ENCODE results near the gene CCDC88A. TPM values are rescaled to one million over a fixed set of nuclear protein-coding genes. Genes with fewer than 3 reads are reported as not detected.
"Not testable (repeated sequence)": the region's sequence is repeated elsewhere in the genome, so short reads cannot be mapped to it uniquely, and the experiment has no call there.

CCDC88A gene
- total RNA-seq, 1 donor from 2014 or later = 48.5 TPM

DNA sequence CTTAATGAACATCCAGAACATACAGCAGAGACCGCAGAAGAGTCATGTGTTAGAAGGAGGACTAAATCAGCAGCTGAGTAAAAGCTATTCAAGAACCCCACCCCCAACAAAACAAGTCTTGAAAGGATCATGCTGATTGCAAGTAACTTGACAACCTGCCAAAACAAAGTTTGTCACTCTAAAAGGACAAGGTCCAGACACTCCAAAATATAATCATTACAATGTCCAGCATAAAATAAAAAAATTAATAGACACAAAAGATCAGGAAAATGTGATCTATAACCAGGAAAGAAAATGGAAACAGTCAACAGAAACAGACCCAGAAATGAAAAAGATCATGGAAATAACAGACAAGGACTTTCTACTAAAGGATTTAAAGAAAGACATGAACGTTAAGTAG lies 28.5 kb downstream of the CCDC88A start:
- Histone ChIP-seq H3K4me3 (ENCODE audit: low read length in 3 of 3) (no peak overlapping the region), H3K36me3 (ENCODE audit: control insufficient read depth in 3 of 3, insufficient read depth in 3 of 3, low read length in 3 of 3) (no peaks in the 10 kb centered on the region), H3K9me3 (ENCODE audit: control insufficient read depth in 3 of 3, low read length in 3 of 3) (no peaks in the 10 kb centered on the region), H3K9ac (ENCODE audit: low read depth in 1 of 3, low read length in 3 of 3) (no peak overlapping the region), H3K4me1 (ENCODE audit: control insufficient read depth in 3 of 3, insufficient read depth in 3 of 3, low read length in 3 of 3) (no peaks in the 10 kb centered on the region), H3K27ac (ENCODE audit: low read depth, low read length) (no peak overlapping the region), H3K27me3 (ENCODE audit: control insufficient read depth in 3 of 3, insufficient read depth in 3 of 3, low read length in 3 of 3) (no peaks in the 10 kb centered on the region)

DNA sequence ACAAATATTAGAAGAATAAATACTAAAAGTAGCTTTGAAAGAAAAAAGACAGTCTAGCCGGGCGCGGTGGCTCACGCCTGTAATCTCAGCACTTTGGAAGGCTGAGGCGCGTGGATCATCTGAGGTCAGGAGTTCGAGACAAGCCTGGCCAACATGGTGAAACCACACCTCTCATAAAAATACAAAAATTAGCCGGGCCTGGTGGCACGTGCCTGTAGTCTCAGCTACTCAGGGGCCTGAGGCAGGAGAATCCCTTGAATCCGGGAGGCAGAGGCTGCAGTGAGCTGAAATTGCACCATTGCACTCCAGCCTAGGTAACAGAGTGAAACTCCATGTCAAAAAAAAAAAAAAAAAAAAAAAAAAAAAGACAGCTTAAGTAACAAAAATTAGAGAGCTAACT lies 34.1 kb downstream of the CCDC88A start:
- H3K27me3 ChIP-seq (ENCODE audit: control insufficient read depth in 3 of 3, insufficient read depth in 3 of 3, low read length in 3 of 3); H3K4me3 ChIP-seq (ENCODE audit: low read length in 3 of 3); H3K4me1 ChIP-seq (ENCODE audit: control insufficient read depth in 3 of 3, insufficient read depth in 3 of 3, low read length in 3 of 3); H3K36me3 ChIP-seq (ENCODE audit: control insufficient read depth in 3 of 3, insufficient read depth in 3 of 3, low read length in 3 of 3); H3K27ac ChIP-seq (ENCODE audit: low read depth, low read length); H3K9ac ChIP-seq (ENCODE audit: low read depth in 1 of 3, low read length in 3 of 3); H3K9me3 ChIP-seq (ENCODE audit: control insufficient read depth in 3 of 3, low read length in 3 of 3): not testable (repeated sequence)

DNA sequence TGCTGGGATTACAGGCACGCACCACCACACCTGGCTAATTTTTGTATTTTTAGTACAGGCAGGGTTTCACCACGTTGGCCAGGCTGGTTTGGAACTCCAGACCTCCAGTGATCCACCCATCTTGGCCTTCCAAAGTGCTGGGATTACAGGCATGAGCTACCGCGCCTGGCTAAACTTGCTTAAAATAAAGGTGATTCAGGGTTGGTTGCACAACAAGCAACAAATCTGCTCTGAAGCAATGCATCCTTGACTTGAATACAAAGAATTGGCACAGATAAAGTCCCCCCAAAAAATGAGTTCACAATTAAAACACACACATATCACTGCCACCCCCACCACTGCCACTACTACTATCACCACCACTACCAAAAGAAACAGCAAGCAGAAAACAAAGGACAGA lies 34.9 kb downstream of the CCDC88A start:
- Histone ChIP-seq H3K9me3 (ENCODE audit: control insufficient read depth in 3 of 3, low read length in 3 of 3) (no peaks in the 10 kb centered on the region), H3K27me3 (ENCODE audit: control insufficient read depth in 3 of 3, insufficient read depth in 3 of 3, low read length in 3 of 3) (no peaks in the 10 kb centered on the region), H3K4me1 (ENCODE audit: control insufficient read depth in 3 of 3, insufficient read depth in 3 of 3, low read length in 3 of 3) (no peaks in the 10 kb centered on the region), H3K27ac (ENCODE audit: low read depth, low read length) (no peak overlapping the region), H3K36me3 (ENCODE audit: control insufficient read depth in 3 of 3, insufficient read depth in 3 of 3, low read length in 3 of 3) (no peaks in the 10 kb centered on the region), H3K4me3 (ENCODE audit: low read length in 3 of 3) (no peak overlapping the region), H3K9ac (ENCODE audit: low read depth in 1 of 3, low read length in 3 of 3) (no peak overlapping the region)

DNA sequence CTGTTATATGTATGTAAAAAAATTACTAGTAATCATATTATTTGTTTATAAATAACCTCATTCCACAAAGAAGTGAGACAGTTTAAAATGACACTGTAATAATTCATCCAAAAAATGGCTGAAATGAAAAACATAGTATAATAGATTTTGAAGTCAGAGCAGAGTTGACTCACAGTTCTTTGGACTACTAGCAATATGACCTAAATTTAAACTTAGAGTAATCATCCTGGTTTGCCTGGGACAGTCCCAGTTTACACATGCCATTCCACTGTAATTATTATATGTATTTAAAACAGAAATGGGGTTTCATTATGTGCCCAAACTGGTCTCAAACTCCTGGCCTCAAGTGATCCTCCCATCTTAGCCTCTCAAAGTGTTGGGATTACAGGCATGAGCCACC lies 48.3 kb downstream of the CCDC88A start:
- Histone ChIP-seq H3K27ac (ENCODE audit: low read depth, low read length) (no peak overlapping the region), H3K27me3 (ENCODE audit: control insufficient read depth in 3 of 3, insufficient read depth in 3 of 3, low read length in 3 of 3) (no peaks in the 10 kb centered on the region), H3K36me3 (ENCODE audit: control insufficient read depth in 3 of 3, insufficient read depth in 3 of 3, low read length in 3 of 3) (no peaks in the 10 kb centered on the region), H3K4me1 (ENCODE audit: control insufficient read depth in 3 of 3, insufficient read depth in 3 of 3, low read length in 3 of 3) (no peaks in the 10 kb centered on the region), H3K9me3 (ENCODE audit: control insufficient read depth in 3 of 3, low read length in 3 of 3) (no peaks in the 10 kb centered on the region), H3K4me3 (ENCODE audit: low read length in 3 of 3) (no peak overlapping the region), H3K9ac (ENCODE audit: low read depth in 1 of 3, low read length in 3 of 3) (no peak overlapping the region)

DNA sequence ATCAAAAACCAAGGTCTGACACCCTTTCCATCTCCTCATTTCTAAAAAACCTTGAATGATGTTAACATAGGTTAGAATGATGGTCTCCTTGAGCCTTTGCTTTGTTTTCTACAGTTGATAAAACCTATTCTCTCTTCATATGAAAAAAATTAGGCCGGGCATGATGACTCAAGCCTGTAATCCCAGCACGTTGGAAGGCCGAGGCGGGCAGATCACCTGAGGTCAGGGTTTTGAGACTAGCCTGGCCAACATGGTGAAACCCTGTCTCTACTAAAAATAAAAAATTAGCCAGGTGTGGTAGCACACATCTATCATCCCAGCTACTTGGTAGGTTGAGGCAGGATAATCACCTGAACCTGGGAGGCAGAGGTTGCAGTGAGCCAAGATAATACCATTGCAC lies 49.4 kb downstream of the CCDC88A start:
- Histone ChIP-seq H3K27me3 (ENCODE audit: control insufficient read depth in 3 of 3, insufficient read depth in 3 of 3, low read length in 3 of 3) (no peaks in the 10 kb centered on the region), H3K9me3 (ENCODE audit: control insufficient read depth in 3 of 3, low read length in 3 of 3) (no peaks in the 10 kb centered on the region), H3K36me3 (ENCODE audit: control insufficient read depth in 3 of 3, insufficient read depth in 3 of 3, low read length in 3 of 3) (no peaks in the 10 kb centered on the region), H3K27ac (ENCODE audit: low read depth, low read length) (no peak overlapping the region), H3K4me3 (ENCODE audit: low read length in 3 of 3) (no peak overlapping the region), H3K9ac (ENCODE audit: low read depth in 1 of 3, low read length in 3 of 3) (no peak overlapping the region), H3K4me1 (ENCODE audit: control insufficient read depth in 3 of 3, insufficient read depth in 3 of 3, low read length in 3 of 3) (no peaks in the 10 kb centered on the region)

DNA sequence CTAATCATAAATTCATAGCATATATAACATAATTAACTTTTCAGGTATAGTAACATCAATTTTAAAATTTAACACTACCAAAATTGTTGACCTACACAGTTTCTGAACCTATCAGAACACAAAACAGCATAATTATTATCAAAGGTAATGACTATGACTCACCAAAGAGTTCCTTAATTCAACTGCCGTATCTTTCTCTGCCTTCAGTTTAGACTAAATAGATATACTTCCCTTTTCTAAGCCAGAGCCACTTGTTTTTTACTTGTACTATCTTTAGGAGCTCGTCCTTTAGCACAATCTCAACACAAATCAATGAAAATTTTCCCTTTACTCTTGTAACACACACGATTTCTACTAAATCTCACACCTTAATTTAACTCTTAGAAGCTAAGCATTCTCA lies 54.4 kb downstream of the CCDC88A start:
- Histone ChIP-seq H3K4me1 (ENCODE audit: control insufficient read depth in 3 of 3, insufficient read depth in 3 of 3, low read length in 3 of 3) (no peaks in the 10 kb centered on the region), H3K9me3 (ENCODE audit: control insufficient read depth in 3 of 3, low read length in 3 of 3) (no peaks in the 10 kb centered on the region), H3K4me3 (ENCODE audit: low read length in 3 of 3) (no peak overlapping the region), H3K27me3 (ENCODE audit: control insufficient read depth in 3 of 3, insufficient read depth in 3 of 3, low read length in 3 of 3) (no peaks in the 10 kb centered on the region), H3K27ac (ENCODE audit: low read depth, low read length) (no peak overlapping the region), H3K9ac (ENCODE audit: low read depth in 1 of 3, low read length in 3 of 3) (no peak overlapping the region), H3K36me3 (ENCODE audit: control insufficient read depth in 3 of 3, insufficient read depth in 3 of 3, low read length in 3 of 3) (peaks cover 0 to 2% (median 0%) of the 10 kb centered on the region in 3 donors)

DNA sequence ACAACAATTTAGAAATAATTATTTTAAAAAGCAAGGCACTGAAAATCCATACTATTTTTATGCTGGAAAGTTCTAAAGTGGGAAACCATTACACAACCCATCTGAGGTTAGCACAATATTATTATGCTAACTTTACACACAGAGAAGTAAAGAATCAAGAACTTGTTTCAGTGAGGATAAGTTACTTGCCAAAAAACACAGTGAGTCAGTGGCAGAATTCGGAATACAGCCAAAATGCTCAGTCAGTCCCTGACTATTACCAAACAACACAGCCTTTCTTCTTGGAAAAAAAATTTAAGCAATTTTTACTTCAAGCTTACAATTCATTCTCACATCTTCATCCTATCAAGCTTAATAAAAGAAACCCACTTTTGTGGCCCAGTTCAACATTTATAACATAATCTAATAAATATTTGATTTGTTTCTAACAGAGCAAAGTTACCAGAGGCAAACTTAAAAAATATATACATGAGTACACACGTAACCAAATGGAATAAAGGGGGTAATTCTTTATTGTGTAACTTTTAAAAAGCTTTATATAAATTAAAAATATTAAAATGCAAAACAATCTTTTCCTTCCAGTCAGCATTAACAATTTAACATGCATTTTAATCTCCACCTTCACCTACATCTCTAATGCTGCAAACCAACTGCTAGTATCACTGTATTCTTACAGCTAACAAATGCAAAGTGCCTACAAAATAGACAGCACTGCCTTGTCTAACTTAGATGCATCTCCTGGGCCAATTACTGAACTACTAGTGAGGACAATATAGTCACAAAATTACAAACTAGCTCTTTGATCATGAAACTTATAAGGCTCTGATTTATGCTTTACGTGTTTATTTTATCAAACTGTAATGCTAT lies 55.2 kb downstream of the CCDC88A start:
- no peaks in the 10 kb centered on the region for H3K4me1 ChIP-seq (ENCODE audit: control insufficient read depth in 3 of 3, insufficient read depth in 3 of 3, low read length in 3 of 3)
- no peak overlapping the region for H3K9ac ChIP-seq (ENCODE audit: low read depth in 1 of 3, low read length in 3 of 3)
- H3K36me3 ChIP-seq (ENCODE audit: control insufficient read depth in 3 of 3, insufficient read depth in 3 of 3, low read length in 3 of 3) = peaks cover 0 to 2% (median 0%) of the 10 kb centered on the region in 3 donors
- no peak overlapping the region for H3K27ac ChIP-seq (ENCODE audit: low read depth, low read length)
- no peak overlapping the region for H3K4me3 ChIP-seq (ENCODE audit: low read length in 3 of 3)
- no peaks in the 10 kb centered on the region for H3K27me3 ChIP-seq (ENCODE audit: control insufficient read depth in 3 of 3, insufficient read depth in 3 of 3, low read length in 3 of 3)
- no peaks in the 10 kb centered on the region for H3K9me3 ChIP-seq (ENCODE audit: control insufficient read depth in 3 of 3, low read length in 3 of 3)

DNA sequence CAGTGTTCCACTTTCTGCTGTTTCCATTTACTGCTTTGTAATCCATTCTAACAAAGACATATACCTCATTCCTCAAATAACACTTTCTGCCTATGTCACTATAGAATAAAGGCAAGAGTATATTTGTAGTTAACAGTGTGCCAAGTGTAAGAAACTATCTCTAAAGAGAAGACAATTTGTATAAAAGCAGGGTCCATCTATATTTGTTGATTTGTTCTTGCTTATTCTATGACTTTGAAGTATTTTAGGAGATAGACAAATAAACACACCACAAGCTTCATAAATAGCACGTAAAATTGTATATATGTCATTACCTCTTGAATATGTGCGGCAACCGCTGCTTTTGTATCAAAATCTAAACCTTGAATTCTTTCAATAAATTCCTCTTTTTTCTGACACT lies 56.0 kb downstream of the CCDC88A start:
- H3K9ac ChIP-seq (ENCODE audit: low read depth in 1 of 3, low read length in 3 of 3) = no peak overlapping the region
- H3K27me3 ChIP-seq (ENCODE audit: control insufficient read depth in 3 of 3, insufficient read depth in 3 of 3, low read length in 3 of 3) = no peaks in the 10 kb centered on the region
- H3K4me3 ChIP-seq (ENCODE audit: low read length in 3 of 3) = no peak overlapping the region
- no peaks in the 10 kb centered on the region for H3K4me1 ChIP-seq (ENCODE audit: control insufficient read depth in 3 of 3, insufficient read depth in 3 of 3, low read length in 3 of 3)
- H3K9me3 ChIP-seq (ENCODE audit: control insufficient read depth in 3 of 3, low read length in 3 of 3) = no peaks in the 10 kb centered on the region
- H3K27ac ChIP-seq (ENCODE audit: low read depth, low read length) = no peak overlapping the region
- H3K36me3 ChIP-seq (ENCODE audit: control insufficient read depth in 3 of 3, insufficient read depth in 3 of 3, low read length in 3 of 3) = peaks cover 0 to 2% (median 0%) of the 10 kb centered on the region in 3 donors

DNA sequence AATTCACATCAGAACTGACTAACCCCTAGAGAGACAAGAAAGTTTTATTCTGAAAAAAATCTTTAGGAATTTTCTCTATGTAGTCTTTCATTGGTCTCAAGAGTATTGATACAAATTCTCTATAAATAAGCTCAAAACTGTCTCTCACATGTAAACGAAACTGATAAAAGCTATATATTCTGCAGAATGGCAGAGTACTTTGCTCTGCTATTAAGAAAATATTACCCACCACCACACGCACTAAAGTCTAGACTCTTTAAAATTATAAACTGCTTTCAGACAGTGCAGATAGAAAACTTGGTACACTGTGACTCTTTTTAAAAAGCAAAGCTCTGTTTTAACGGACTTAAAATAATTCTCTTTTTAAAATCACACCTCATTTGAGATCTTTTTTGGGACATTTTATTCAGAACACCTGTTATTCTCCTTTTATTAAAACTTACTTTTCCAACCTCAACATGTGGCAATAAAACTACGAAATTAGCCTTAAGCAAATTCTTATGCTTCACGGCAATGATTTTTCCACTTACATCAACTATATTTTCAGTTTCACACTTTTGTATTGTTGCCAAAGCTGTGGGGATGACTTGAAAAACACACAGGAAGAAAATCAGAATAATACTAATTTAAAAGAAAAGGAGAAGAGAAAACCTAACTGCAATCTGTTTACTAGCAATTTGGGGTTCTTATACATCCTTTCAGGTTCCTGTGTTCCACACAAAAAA lies 58.0 kb downstream of the CCDC88A start:
- H3K9ac ChIP-seq (ENCODE audit: low read depth in 1 of 3, low read length in 3 of 3) = no peak overlapping the region
- H3K27ac ChIP-seq (ENCODE audit: low read depth, low read length) = no peak overlapping the region
- H3K4me1 ChIP-seq (ENCODE audit: control insufficient read depth in 3 of 3, insufficient read depth in 3 of 3, low read length in 3 of 3) = no peaks in the 10 kb centered on the region
- H3K9me3 ChIP-seq (ENCODE audit: control insufficient read depth in 3 of 3, low read length in 3 of 3) = no peaks in the 10 kb centered on the region
- no peak overlapping the region for H3K4me3 ChIP-seq (ENCODE audit: low read length in 3 of 3)
- no peaks in the 10 kb centered on the region for H3K27me3 ChIP-seq (ENCODE audit: control insufficient read depth in 3 of 3, insufficient read depth in 3 of 3, low read length in 3 of 3)
- H3K36me3 ChIP-seq (ENCODE audit: control insufficient read depth in 3 of 3, insufficient read depth in 3 of 3, low read length in 3 of 3) = peaks cover 0 to 2% (median 0%) of the 10 kb centered on the region in 3 donors

DNA sequence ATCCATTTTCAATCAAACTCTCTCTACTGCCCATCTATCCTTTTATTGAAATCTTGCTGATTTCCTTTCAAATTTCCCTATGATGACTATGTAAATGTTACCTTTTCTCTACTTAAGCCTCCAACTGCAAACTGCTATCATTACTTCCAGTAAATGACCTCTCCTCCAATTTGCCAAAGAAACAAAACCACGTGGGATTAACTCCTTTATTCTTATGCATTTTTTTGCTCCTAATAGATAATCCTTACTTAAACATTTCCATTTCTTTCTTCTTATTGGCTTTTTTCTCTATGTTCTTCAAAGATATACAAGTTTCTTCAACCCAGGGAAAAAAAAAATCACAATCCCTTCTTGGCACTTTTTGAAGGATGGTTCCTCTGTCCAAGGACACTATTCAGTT lies 61.2 kb downstream of the CCDC88A start:
- Histone ChIP-seq H3K4me1 (ENCODE audit: control insufficient read depth in 3 of 3, insufficient read depth in 3 of 3, low read length in 3 of 3) (no peaks in the 10 kb centered on the region), H3K9me3 (ENCODE audit: control insufficient read depth in 3 of 3, low read length in 3 of 3) (no peaks in the 10 kb centered on the region), H3K4me3 (ENCODE audit: low read length in 3 of 3) (no peak overlapping the region), H3K36me3 (ENCODE audit: control insufficient read depth in 3 of 3, insufficient read depth in 3 of 3, low read length in 3 of 3) (peaks cover 2 to 9% (median 2%) of the 10 kb centered on the region in 3 donors), H3K27ac (ENCODE audit: low read depth, low read length) (no peak overlapping the region), H3K27me3 (ENCODE audit: control insufficient read depth in 3 of 3, insufficient read depth in 3 of 3, low read length in 3 of 3) (no peaks in the 10 kb centered on the region), H3K9ac (ENCODE audit: low read depth in 1 of 3, low read length in 3 of 3) (no peak overlapping the region)

Data from skeletal muscle tissue (tissue), 4 donors.